Measurements from ENCODE around the gene BSDC1. TPM values are rescaled to one million over a fixed set of nuclear protein-coding genes. Genes with fewer than 3 reads are reported as not detected.

BSDC1 gene
- total RNA-seq, 1 experiment from 2014 or later: 47.0 TPM

GRCh38 chr1:32361674-32362473, 32.4 kb downstream of the BSDC1 start:
- intact Hi-C loops (cut with micrococcal nuclease): no loop called here
- Histone ChIP-seq H3K27ac (ENCODE audit: low read depth, low read length) (no peak overlapping the region), H3K27me3 (ENCODE audit: insufficient read depth, low read length) (no peaks in the 10 kb centered on the region), H3K4me2 (ENCODE audit: low read length) (no peak overlapping the region), H3K79me2 (ENCODE audit: insufficient read depth, low read length) (no peaks in the 10 kb centered on the region), H3K9me3 (ENCODE audit: control insufficient read depth in 1 of 2, insufficient read depth in 1 of 2, low read depth in 1 of 2, low read length in 2 of 2) (no peaks in the 10 kb centered on the region), H3K4me1 (ENCODE audit: control insufficient read depth in 1 of 2, insufficient read depth in 2 of 2, low read length in 2 of 2) (no peaks in the 10 kb centered on the region), H3K36me3 (ENCODE audit: control insufficient read depth in 1 of 2, insufficient read depth in 2 of 2, low read length in 2 of 2) (peaks cover 0 to 3% of the 10 kb centered on the region in 2 experiments; a peak in 1 of 4 replicates), H3K9ac (ENCODE audit: low read length) (no peak overlapping the region), H2AFZ (ENCODE audit: low read depth, low read length, poor library complexity, severe bottlenecking) (no peak overlapping the region), H3K4me3 (replicated peaks in 1 of 2; ENCODE audit: low read depth in 1 of 2, low read length in 2 of 2) (no peak overlapping the region), H3K9me2 (ENCODE audit: insufficient read depth) (no peaks in the 10 kb centered on the region), H4K20me1 (ENCODE audit: insufficient read depth) (no peaks in the 10 kb centered on the region)
- ChIA-PET CTCF (no interaction called here), POLR2A (no interaction called here), RAD21 (ENCODE audit: low non-redundant PET in 1 of 2, low total read pairs in 2 of 2, uncharacterized antibody in 2 of 2, unreplicated experiment in 2 of 2) (no interaction called here)
- no peak for TF ChIP-seq EZH2phosphoT487 (IDR thresholded peaks at IDR 0.05; ENCODE audit: borderline replicate concordance)
- TF ChIP-seq MAX (IDR thresholded peaks at IDR 0.05): no peak
- no peak for TF ChIP-seq POLR2AphosphoS5 (IDR thresholded peaks at IDR 0.05; ENCODE audit: low read depth, low read length)
- TF ChIP-seq ZBTB33 (IDR thresholded peaks at IDR 0.05; ENCODE audit: extremely low read depth, insufficient replicate concordance, low read length): no peak
- TF ChIP-seq ELF1 (IDR thresholded peaks at IDR 0.05; ENCODE audit: borderline replicate concordance, low read depth): no peak
- TF ChIP-seq TCF7L2 (IDR thresholded peaks at IDR 0.05; ENCODE audit: borderline replicate concordance, extremely low read depth, insufficient read depth, insufficient read length): no peak
- no peak for TF ChIP-seq SIN3A (IDR thresholded peaks at IDR 0.05; ENCODE audit: low read depth)
- TF ChIP-seq SRF (IDR thresholded peaks at IDR 0.05; ENCODE audit: low read depth): no peak
- TF ChIP-seq EZH2 (IDR thresholded peaks at IDR 0.05): no peak
- TF ChIP-seq JUND (IDR thresholded peaks at IDR 0.05): no peak
- no peak for TF ChIP-seq ATF3 (IDR thresholded peaks at IDR 0.05)
- no peak for TF ChIP-seq REST (IDR thresholded peaks at IDR 0.05; ENCODE audit: low read depth)
- no peak for TF ChIP-seq RAD21 (IDR thresholded peaks at IDR 0.05; ENCODE audit: low read depth)
- no peak for TF ChIP-seq ZFX (IDR thresholded peaks at IDR 0.05)
- TF ChIP-seq CBX3 (IDR thresholded peaks at IDR 0.05; ENCODE audit: low read depth): no peak
- TF ChIP-seq POLR2A (IDR thresholded peaks at IDR 0.05; ENCODE audit: borderline replicate concordance, extremely low read depth, insufficient read depth, insufficient read length): no peak
- TF ChIP-seq CTCF (IDR thresholded peaks at IDR 0.05 in 2 of 3, conservative IDR thresholded peaks at IDR 0.05 in 1 of 3; ENCODE audit: borderline replicate concordance in 1 of 3, insufficient read depth in 1 of 3, low read depth in 2 of 3, low read length in 2 of 3): no peak
- ATAC-seq (no peak), DNase-seq (ENCODE audit: low read depth, low spot score) (no peak)
- BruUV-seq (replicated peaks): no TSS peak

Measured in HCT116 (cell line).